ENCODE results near the gene CACNA2D1. TPM values are rescaled to one million over a fixed set of nuclear protein-coding genes. Genes with fewer than 3 reads are reported as not detected.

The CACNA2D1 gene
- total RNA-seq, 1 experiment from 2014 or later, result 9.8 TPM

- H3K36me3 ChIP-seq (ENCODE audit: control insufficient read depth, insufficient read depth, low read length), result no peaks in the 10 kb centered on the region
- intact Hi-C loops (cut with micrococcal nuclease; ENCODE audit: unreplicated experiment), result no loop called here
- ChIA-PET CTCF (no interaction called here), POLR2A (no interaction called here)
- no peaks in the 10 kb centered on the region for H3K9me3 ChIP-seq (ENCODE audit: control insufficient read depth, insufficient read depth, low read depth, low read length)
- TF ChIP-seq SIN3A (IDR thresholded peaks at IDR 0.05; ENCODE audit: borderline replicate concordance, insufficient read depth, low read depth, low read length) (no peak), REST (IDR thresholded peaks at IDR 0.05; ENCODE audit: insufficient read depth in 1 of 2, low read depth in 2 of 2, low read length in 1 of 2) (no peak), TCF7L2 (IDR thresholded peaks at IDR 0.05; ENCODE audit: low read depth, low read length) (no peak), POLR2AphosphoS5 (IDR thresholded peaks at IDR 0.05; ENCODE audit: low read depth, low read length) (no peak)
- TF ChIP-seq, protein P1, sequence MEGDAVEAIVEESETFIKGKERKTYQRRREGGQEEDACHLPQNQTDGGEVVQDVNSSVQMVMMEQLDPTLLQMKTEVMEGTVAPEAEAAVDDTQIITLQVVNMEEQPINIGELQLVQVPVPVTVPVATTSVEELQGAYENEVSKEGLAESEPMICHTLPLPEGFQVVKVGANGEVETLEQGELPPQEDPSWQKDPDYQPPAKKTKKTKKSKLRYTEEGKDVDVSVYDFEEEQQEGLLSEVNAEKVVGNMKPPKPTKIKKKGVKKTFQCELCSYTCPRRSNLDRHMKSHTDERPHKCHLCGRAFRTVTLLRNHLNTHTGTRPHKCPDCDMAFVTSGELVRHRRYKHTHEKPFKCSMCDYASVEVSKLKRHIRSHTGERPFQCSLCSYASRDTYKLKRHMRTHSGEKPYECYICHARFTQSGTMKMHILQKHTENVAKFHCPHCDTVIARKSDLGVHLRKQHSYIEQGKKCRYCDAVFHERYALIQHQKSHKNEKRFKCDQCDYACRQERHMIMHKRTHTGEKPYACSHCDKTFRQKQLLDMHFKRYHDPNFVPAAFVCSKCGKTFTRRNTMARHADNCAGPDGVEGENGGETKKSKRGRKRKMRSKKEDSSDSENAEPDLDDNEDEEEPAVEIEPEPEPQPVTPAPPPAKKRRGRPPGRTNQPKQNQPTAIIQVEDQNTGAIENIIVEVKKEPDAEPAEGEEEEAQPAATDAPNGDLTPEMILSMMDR (IDR thresholded peaks at IDR 0.05), result no peak
- H3K4me3 ChIP-seq (ENCODE audit: low read depth in 2 of 2, low read length in 2 of 2), result no peak overlapping the region
- in situ Hi-C loops (cut with HindIII; ENCODE audit: low pct_unique_long_range_greater_than_20kb, low sequenced_read_pairs), result no loop called here
- no peak for ATAC-seq
- BruUV-seq (replicated peaks), result no TSS peak
- no peaks in the 10 kb centered on the region for H3K27me3 ChIP-seq (ENCODE audit: control insufficient read depth, insufficient read depth, low read length)
- H3K4me1 ChIP-seq (ENCODE audit: control insufficient read depth, insufficient read depth, low read length), result no peaks in the 10 kb centered on the region
- H3K27ac ChIP-seq (ENCODE audit: low read length), result no peak overlapping the region
- DNase-seq (ENCODE audit: low read depth, low spot score), result no peak
Measured at GRCh38 chr7:82200601-82201000, 243.0 kb downstream of the CACNA2D1 start.

- H3K4me1 ChIP-seq (ENCODE audit: control insufficient read depth, insufficient read depth, low read length), result no peaks in the 10 kb centered on the region
- H3K27me3 ChIP-seq (ENCODE audit: control insufficient read depth, insufficient read depth, low read length), result no peaks in the 10 kb centered on the region
- no peak for TF ChIP-seq SIN3A (IDR thresholded peaks at IDR 0.05; ENCODE audit: borderline replicate concordance, insufficient read depth, low read depth, low read length)
- ChIA-PET POLR2A (no interaction called here), CTCF (interaction anchor here (0.6 kb wide), 1 partner anchor 26 kb away, joined by 8 read pairs; no protein-coding TSS in a partner anchor)
- no peak overlapping the region for H3K4me3 ChIP-seq (ENCODE audit: low read depth in 2 of 2, low read length in 2 of 2)
- no peaks in the 10 kb centered on the region for H3K9me3 ChIP-seq (ENCODE audit: control insufficient read depth, insufficient read depth, low read depth, low read length)
- intact Hi-C loops (cut with micrococcal nuclease; ENCODE audit: unreplicated experiment), result no loop called here
- ATAC-seq (no peak), DNase-seq (ENCODE audit: low read depth, low spot score) (no peak)
- no TSS peak for BruUV-seq (replicated peaks)
- no peak overlapping the region for H3K27ac ChIP-seq (ENCODE audit: low read length)
- in situ Hi-C loops (cut with HindIII; ENCODE audit: low pct_unique_long_range_greater_than_20kb, low sequenced_read_pairs), result no loop called here
- H3K36me3 ChIP-seq (ENCODE audit: control insufficient read depth, insufficient read depth, low read length), result no peaks in the 10 kb centered on the region
Measured at GRCh38 chr7:82194016-82194643, 249.4 kb downstream of the CACNA2D1 start.

DNA sequence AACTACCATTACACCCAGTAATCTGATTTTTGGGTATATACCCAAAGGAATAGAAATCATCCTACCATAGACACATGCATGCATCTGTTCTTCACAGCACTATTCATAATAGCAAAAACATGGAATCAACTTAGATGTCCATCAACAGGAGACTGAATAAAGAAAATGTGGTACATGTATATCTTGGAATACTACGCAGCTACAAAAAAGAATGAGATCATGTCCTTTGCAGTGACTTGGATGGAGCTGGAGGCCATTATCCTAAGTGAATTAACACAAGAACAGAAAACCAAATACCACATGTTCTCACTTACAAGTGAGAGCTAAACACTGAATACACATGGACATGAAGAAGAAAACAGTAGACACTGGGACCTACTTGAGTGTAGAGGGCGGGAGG is 254.9 kb downstream of the CACNA2D1 start:
- intact Hi-C loops (cut with micrococcal nuclease; ENCODE audit: unreplicated experiment), result no loop called here

More for the DNA sequence above, 254.9 kb downstream of the CACNA2D1 start:
- Histone ChIP-seq H3K27ac (ENCODE audit: low read length) (no peak overlapping the region), H3K27me3 (ENCODE audit: control insufficient read depth, insufficient read depth, low read length) (no peaks in the 10 kb centered on the region), H3K9me3 (ENCODE audit: control insufficient read depth, insufficient read depth, low read depth, low read length) (no peaks in the 10 kb centered on the region), H3K4me1 (ENCODE audit: control insufficient read depth, insufficient read depth, low read length) (no peaks in the 10 kb centered on the region), H3K4me3 (ENCODE audit: low read depth in 2 of 2, low read length in 2 of 2) (no peak overlapping the region), H3K36me3 (ENCODE audit: control insufficient read depth, insufficient read depth, low read length) (no peaks in the 10 kb centered on the region)
- in situ Hi-C loops (cut with HindIII; ENCODE audit: low pct_unique_long_range_greater_than_20kb, low sequenced_read_pairs), result no loop called here
- TF ChIP-seq TCF7L2 (IDR thresholded peaks at IDR 0.05; ENCODE audit: low read depth, low read length), result no peak
- no peak for TF ChIP-seq SIN3A (IDR thresholded peaks at IDR 0.05; ENCODE audit: borderline replicate concordance, insufficient read depth, low read depth, low read length)
- no peak for TF ChIP-seq POLR2AphosphoS5 (IDR thresholded peaks at IDR 0.05; ENCODE audit: low read depth, low read length)
- TF ChIP-seq, protein P1 (IDR thresholded peaks at IDR 0.05), result no peak
- TF ChIP-seq REST (IDR thresholded peaks at IDR 0.05; ENCODE audit: insufficient read depth in 1 of 2, low read depth in 2 of 2, low read length in 1 of 2), result no peak
- ChIA-PET POLR2A (no interaction called here), CTCF (no interaction called here)
- DNase-seq (ENCODE audit: low read depth, low spot score) (no peak), ATAC-seq (no peak)
- BruUV-seq (replicated peaks), result no TSS peak
